Sigmoid colon (tissue), 7 donors: ENCODE results near the gene FAM174C. TPM values are rescaled to one million over a fixed set of nuclear protein-coding genes. Genes with fewer than 3 reads are reported as not detected.

Experiments
- DNase-seq: peaks from one replicate; pipeline ENCODE4 v3.0.0-alpha.2; 2019
- H3K27ac ChIP-seq, 4 donors: fragments of 200-600 bp; sonication (generic); one replicate each; pipeline ENCODE4 v1.5.1; 2016 to 2019; ENCODE audit warnings: mild to moderate bottlenecking in 1 of 4
- H3K27me3 ChIP-seq, 3 donors: fragments of 200-600 bp; sonication (generic); one replicate each; pipeline ENCODE4 v1.5.1; 2019; ENCODE audit warnings: mild to moderate bottlenecking in 1 of 3
- H3K36me3 ChIP-seq, 4 donors: fragments of 200-600 bp; sonication (generic); one replicate each; pipeline ENCODE4 v1.5.1; 2016 to 2019
- H3K4me1 ChIP-seq, 4 donors: fragments of 200-600 bp; sonication (generic); one replicate each; pipeline ENCODE4 v1.5.1; 2017 to 2019
- H3K4me3 ChIP-seq, 4 donors: fragments of 200-600 bp; sonication (generic); one replicate each; pipeline ENCODE4 v1.5.1; 2017 to 2019; ENCODE audit warnings: mild to moderate bottlenecking in 2 of 4, moderate library complexity in 1 of 4
- H3K9me3 ChIP-seq, 4 donors: fragments of 200-600 bp in 3 of 4; sonication (generic) in 3 of 4; one replicate each; pipeline versions ENCODE4 v1.5.1 to v1.6.1; 2013 to 2019
- EP300 ChIP-seq, 4 donors: sonication (generic); formaldehyde crosslinking; IDR thresholded peaks; one replicate each; pipeline ENCODE4 v1.6.1; 2017; ENCODE audit warnings: antibody characterized with exemption in 4 of 4
- POLR2A ChIP-seq, 2 donors: fragments of 450-650 bp; IDR thresholded peaks; one replicate each; pipeline ENCODE4 v1.6.1; 2016; ENCODE audit warnings: antibody characterized with exemption in 2 of 2, mild to moderate bottlenecking in 2 of 2, moderate library complexity in 2 of 2
- POLR2AphosphoS5 ChIP-seq, 4 donors: sonication (generic); formaldehyde crosslinking; IDR thresholded peaks; one replicate each; pipeline ENCODE4 v1.6.1; 2017; ENCODE audit warnings: antibody characterized with exemption in 4 of 4
- WGBS, 2 donors: extraction: QIAGEN DNeasy Blood & Tissue Kit; methylation state at CpG; one replicate each; pipeline ENCODE4 v1.1.7; 2013; 5-methylcytosine and 5-hydroxymethylcytosine counted together
- intact Hi-C: fragments of 100-400 bp; cut with DNase I; formaldehyde crosslinking; loops from one replicate; pipeline ENCODE4 v1.15.1; 2023
- polyA plus RNA-seq, 3 donors: library from polyadenylated mRNA; stranded (reverse); fragments of 200-250 nt; gene quantifications; one replicate each; pipeline ENCODE4 v1.2.3, GENCODE V29; 2013
- total RNA-seq, 4 donors: library from RNA; depleted of rRNA; stranded (reverse); fragments of >200 nt; gene quantifications; one replicate each; pipeline ENCODE4 v1.1.0, GENCODE V29; 2016
- TF ChIP-seq, protein P1 (sequence below), 4 experiments: fragments of 450-650 bp in 3 of 4; fragments of 200-600 bp in 1 of 4; IDR thresholded peaks; one replicate each; pipeline ENCODE4 v1.5.1; 2016 to 2019; ENCODE audit warnings: antibody characterized with exemption in 4 of 4, mild to moderate bottlenecking in 3 of 4, moderate library complexity in 2 of 4
- donor health status: healthy with polysubstance abuse.
- donor health status: Bipolar disorder and iron deficiency.
- donor health status: healthy.

FAM174C gene
- total and polyA plus RNA-seq, 7 donors, result 24.7 to 87.8 (median 37.0) TPM

- Histone ChIP-seq H3K4me3 (no peak overlapping the region), H3K9me3 (no peaks in the 10 kb centered on the region), H3K27ac (no peak overlapping the region), H3K4me1 (no peaks in the 10 kb centered on the region), H3K27me3 (peaks cover 0 to 36% (median 12%) of the 10 kb centered on the region in 3 donors), H3K36me3 (no peaks in the 10 kb centered on the region)
- TF ChIP-seq EP300 (IDR thresholded peaks at IDR 0.05) (no peak), POLR2AphosphoS5 (IDR thresholded peaks at IDR 0.05) (no peak)
- TF ChIP-seq, protein P1, sequence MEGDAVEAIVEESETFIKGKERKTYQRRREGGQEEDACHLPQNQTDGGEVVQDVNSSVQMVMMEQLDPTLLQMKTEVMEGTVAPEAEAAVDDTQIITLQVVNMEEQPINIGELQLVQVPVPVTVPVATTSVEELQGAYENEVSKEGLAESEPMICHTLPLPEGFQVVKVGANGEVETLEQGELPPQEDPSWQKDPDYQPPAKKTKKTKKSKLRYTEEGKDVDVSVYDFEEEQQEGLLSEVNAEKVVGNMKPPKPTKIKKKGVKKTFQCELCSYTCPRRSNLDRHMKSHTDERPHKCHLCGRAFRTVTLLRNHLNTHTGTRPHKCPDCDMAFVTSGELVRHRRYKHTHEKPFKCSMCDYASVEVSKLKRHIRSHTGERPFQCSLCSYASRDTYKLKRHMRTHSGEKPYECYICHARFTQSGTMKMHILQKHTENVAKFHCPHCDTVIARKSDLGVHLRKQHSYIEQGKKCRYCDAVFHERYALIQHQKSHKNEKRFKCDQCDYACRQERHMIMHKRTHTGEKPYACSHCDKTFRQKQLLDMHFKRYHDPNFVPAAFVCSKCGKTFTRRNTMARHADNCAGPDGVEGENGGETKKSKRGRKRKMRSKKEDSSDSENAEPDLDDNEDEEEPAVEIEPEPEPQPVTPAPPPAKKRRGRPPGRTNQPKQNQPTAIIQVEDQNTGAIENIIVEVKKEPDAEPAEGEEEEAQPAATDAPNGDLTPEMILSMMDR (IDR thresholded peaks at IDR 0.05), result no peak
- 50 to 68% methylated on average over 11 of the region's 11 CpGs for WGBS, 2 donors
- intact Hi-C loops, result no loop called here
- no peak for DNase-seq
Observed at GRCh38 chr19:1308718-1309117, 33.4 kb downstream of the FAM174C start.

DNA sequence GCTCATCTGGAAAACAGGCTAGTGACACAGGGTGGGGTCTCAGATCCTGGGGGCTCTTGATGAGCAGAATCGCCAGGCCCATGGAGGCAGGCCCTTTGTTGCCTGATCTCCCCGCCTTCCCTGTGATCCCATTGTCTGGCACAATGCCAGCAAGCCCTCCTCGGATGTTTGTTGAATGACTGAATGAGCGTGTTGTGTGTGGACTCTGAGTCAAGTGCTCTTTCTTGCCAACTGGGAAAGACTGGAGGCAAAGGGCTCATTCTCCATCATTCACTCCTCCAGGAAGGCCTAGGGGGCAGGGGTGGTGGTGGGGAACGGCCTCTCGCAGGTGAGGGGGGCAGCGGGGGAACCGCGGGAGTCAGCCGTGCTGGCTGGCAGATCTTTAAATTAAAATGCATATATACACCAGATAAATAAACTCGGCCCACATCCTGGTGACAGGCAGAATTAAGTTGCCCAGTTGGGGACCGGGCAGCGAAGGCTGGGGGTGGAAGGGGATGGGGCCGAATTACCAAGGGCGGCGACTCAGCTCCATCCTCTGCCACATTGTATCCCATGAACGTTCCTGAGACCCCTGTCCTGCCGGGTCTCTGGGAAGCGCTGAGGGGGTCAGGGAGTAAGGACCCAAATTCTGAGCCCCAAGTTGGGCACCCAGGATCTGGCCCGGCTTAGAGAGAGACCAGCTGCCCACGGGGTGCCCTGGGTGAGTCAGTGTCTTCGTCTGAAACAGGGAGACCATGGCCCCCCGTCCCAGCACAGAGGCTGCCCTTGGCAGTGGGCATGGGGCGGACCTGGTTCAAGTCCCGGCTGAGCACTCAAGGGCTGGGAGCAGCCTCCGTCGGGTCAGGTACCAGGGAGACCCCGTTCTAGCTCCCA is 34.9 kb downstream of the FAM174C start:
- intact Hi-C loops, result no loop called here

DNA sequence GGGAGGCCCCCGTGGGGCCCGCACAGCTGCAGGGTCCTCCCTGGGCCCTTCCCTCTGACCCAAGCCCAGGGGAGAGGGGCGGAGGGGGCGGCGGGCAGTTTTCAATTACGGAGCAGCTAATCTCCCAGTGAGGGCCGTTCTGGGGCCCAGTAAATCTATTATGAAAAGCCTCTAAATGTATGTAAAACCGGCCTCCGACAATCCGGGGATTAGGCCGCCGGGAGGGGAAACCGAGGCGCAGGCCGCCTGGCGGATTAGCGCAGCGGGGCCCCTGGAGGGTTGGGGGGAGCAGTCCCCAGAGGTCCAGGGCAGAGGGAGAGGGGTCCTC is 35.5 kb downstream of the FAM174C start:
- WGBS, 2 donors, result 88% methylated on average over 18 of the region's 18 CpGs
- H3K27ac ChIP-seq, result no peak overlapping the region
- H3K36me3 ChIP-seq, result no peaks in the 10 kb centered on the region
- intact Hi-C loops, result no loop called here
- no peaks in the 10 kb centered on the region for H3K9me3 ChIP-seq
- no peak overlapping the region for H3K4me3 ChIP-seq
- TF ChIP-seq EP300 (IDR thresholded peaks at IDR 0.05) (no peak), POLR2AphosphoS5 (IDR thresholded peaks at IDR 0.05) (no peak), POLR2A (IDR thresholded peaks at IDR 0.05) (no peak)
- TF ChIP-seq, protein P1 (IDR thresholded peaks at IDR 0.05), result no peak
- peaks cover 0 to 8% (median 6%) of the 10 kb centered on the region in 4 donors for H3K4me1 ChIP-seq
- DNase-seq, result no peak
- H3K27me3 ChIP-seq, result peaks cover 1 to 57% (median 17%) of the 10 kb centered on the region in 3 donors

More for the DNA sequence above, 34.9 kb downstream of the FAM174C start:
- peaks cover 0 to 2% (median under 1%) of the 10 kb centered on the region in 4 donors for H3K4me1 ChIP-seq
- no peaks in the 10 kb centered on the region for H3K36me3 ChIP-seq
- H3K4me3 ChIP-seq, result no peak overlapping the region
- TF ChIP-seq, protein P1 (IDR thresholded peaks at IDR 0.05), result no peak
- TF ChIP-seq POLR2A (IDR thresholded peaks at IDR 0.05) (no peak), EP300 (IDR thresholded peaks at IDR 0.05) (no peak), POLR2AphosphoS5 (IDR thresholded peaks at IDR 0.05) (no peak)
- H3K27ac ChIP-seq, result no peak overlapping the region
- peaks cover 0 to 51% (median 12%) of the 10 kb centered on the region in 3 donors for H3K27me3 ChIP-seq
- DNase-seq, result no peak
- WGBS, 2 donors, result 60 to 80% methylated on average over 28 of the region's 28 CpGs
- H3K9me3 ChIP-seq, result no peaks in the 10 kb centered on the region

- Histone ChIP-seq H3K27ac (no peak overlapping the region), H3K9me3 (no peaks in the 10 kb centered on the region), H3K36me3 (no peaks in the 10 kb centered on the region), H3K27me3 (peaks cover 4 to 65% (median 25%) of the 10 kb centered on the region in 3 donors), H3K4me1 (peaks cover 0 to 12% (median 11%) of the 10 kb centered on the region in 4 donors), H3K4me3 (no peak overlapping the region)
- TF ChIP-seq EP300 (IDR thresholded peaks at IDR 0.05) (no peak), POLR2A (IDR thresholded peaks at IDR 0.05) (no peak), POLR2AphosphoS5 (IDR thresholded peaks at IDR 0.05) (no peak)
- TF ChIP-seq, protein P1 (IDR thresholded peaks at IDR 0.05), result no peak
- intact Hi-C loops, result no loop called here
- 51 to 73% methylated on average over 21 of the region's 21 CpGs for WGBS, 2 donors
- DNase-seq, result no peak
Observed at GRCh38 chr19:1311543-1312091, 36.3 kb downstream of the FAM174C start.
